T-cell (primary cell): ENCODE data around the gene DNAH14. TPM values are rescaled to one million over a fixed set of nuclear protein-coding genes. Genes with fewer than 3 reads are reported as not detected.

Experiments used
- ATAC-seq, 4 experiments: fragments of 200-7000 bp in 3 of 4; fragments of 150-1000 bp in 1 of 4; cut with Tn5 transposase; replicated peaks in 1 of 4; 1 replicate in 3 of 4; 2 replicates in 1 of 4; pipeline ENCODE4 v1.10.0; 2021; ENCODE audit warnings: moderate library complexity in 3 of 4, mild to moderate bottlenecking in 2 of 4, moderate number of reproducible peaks in 1 of 4
- CTCF ChIA-PET, 2 donors: fragments of 300-600 bp; sonication (Branson Sonifier 250); formaldehyde crosslinking; loops; one replicate each; lab custom pipeline; 2022; ENCODE audit warnings: antibody characterized with exemption in 2 of 2; lab: Charles Lee
- POLR2A ChIA-PET, 2 donors: fragments of 300-600 bp; sonication (Branson Sonifier 250); formaldehyde crosslinking; loops; one replicate each; lab custom pipeline; 2022; ENCODE audit warnings: antibody characterized with exemption in 2 of 2; lab: Charles Lee
- DNase-seq, 35 experiments: peaks; one replicate each; pipeline versions ENCODE4 v3.0.0 to v3.0.0-alpha.2; 2013 to 2023
- H3K27ac ChIP-seq: one replicate; pipeline ENCODE4 v1.5.1; 2013; ENCODE audit warnings: low read length
- H3K27me3 ChIP-seq, 2 experiments: replicated peaks in 1 of 2; 1 replicate in 1 of 2; 2 replicates in 1 of 2; pipeline versions ENCODE4 v1.6.1 to v1.7.0; 2013; ENCODE audit warnings: low read length in 1 of 2, mixed read lengths in 1 of 2; ENCODE audit not compliant: control insufficient read depth in 2 of 2, insufficient read depth in 2 of 2; ENCODE audit errors: extremely low read depth in 1 of 2
- H3K36me3 ChIP-seq, 2 donors: 1 replicate in 1 of 2; 2 replicates in 1 of 2; pipeline versions ENCODE4 v1.6.1 to v1.7.0; 2013; ENCODE audit warnings: low read length in 1 of 2; ENCODE audit not compliant: control insufficient read depth in 2 of 2, insufficient read depth in 1 of 2; ENCODE audit errors: extremely low read depth in 1 of 2
- H3K4me1 ChIP-seq, 2 experiments: 1 replicate in 1 of 2; 2 replicates in 1 of 2; pipeline versions ENCODE4 v1.6.1 to v1.7.0; 2013; ENCODE audit warnings: low read length in 2 of 2, mixed read lengths in 1 of 2; ENCODE audit not compliant: insufficient read depth in 2 of 2, control insufficient read depth in 1 of 2; ENCODE audit errors: extremely low read depth in 1 of 2
- H3K4me3 ChIP-seq, 2 donors: 1 replicate in 1 of 2; 2 replicates in 1 of 2; pipeline versions ENCODE4 v1.5.1 to v1.7.0; 2013; ENCODE audit warnings: mild to moderate bottlenecking in 2 of 2, low read length in 1 of 2, moderate library complexity in 1 of 2; ENCODE audit not compliant: control insufficient read depth in 1 of 2; ENCODE audit errors: extremely low read depth in 1 of 2
- H3K9me3 ChIP-seq: 2 replicates; pipeline ENCODE4 v1.7.0; 2013
- H3K27ac Mint-ChIP-seq, 2 donors: one replicate each; pipeline ENCODE4 v1.8.0; 2020 to 2021; ENCODE audit warnings: mild to moderate bottlenecking in 2 of 2, mixed read lengths in 2 of 2
- H3K27me3 Mint-ChIP-seq, 2 donors: one replicate each; pipeline ENCODE4 v1.8.0; 2021 to 2022; ENCODE audit warnings: mixed read lengths in 2 of 2
- H3K36me3 Mint-ChIP-seq: one replicate; pipeline ENCODE4 v1.8.0; 2021; ENCODE audit warnings: mixed read lengths
- H3K4me1 Mint-ChIP-seq, 3 donors: one replicate each; pipeline ENCODE4 v1.8.0; 2020 to 2022; ENCODE audit warnings: mixed read lengths in 3 of 3, mild to moderate bottlenecking in 1 of 3
- H3K4me3 Mint-ChIP-seq, 3 donors: one replicate each; pipeline ENCODE4 v1.8.0; 2020 to 2022; ENCODE audit warnings: mild to moderate bottlenecking in 3 of 3, mixed read lengths in 3 of 3, moderate library complexity in 3 of 3
- H3K9me3 Mint-ChIP-seq, 3 donors: one replicate each; pipeline ENCODE4 v1.8.0; 2020 to 2022; ENCODE audit warnings: mixed read lengths in 3 of 3
- WGBS: methylation state at CpG from one replicate; pipeline ENCODE4 v1.1.5; 2013; ENCODE audit warnings: missing lambda C conversion rate; ENCODE audit not compliant: insufficient coverage; 5-methylcytosine and 5-hydroxymethylcytosine counted together
- total RNA-seq, 35 experiments: library from RNA in 6 of 35; stranded (reverse) in 6 of 35; fragments of 120-200 nt in 1 of 35; gene quantifications; one replicate each; pipeline versions ENCODE4 v1.2.1 to v1.2.4 and lab custom pipeline; 2013 to 2026

Gene DNAH14
- total RNA-seq, 5 donors from 2014 or later (not counting 1 experiment from before 2014, with no cell fraction given): 0.06 to 1.4 (median 0.39) TPM; not detected in 1

- Histone ChIP-seq H3K4me3 (no peak overlapping the region), H3K27ac (no peak overlapping the region), H3K9me3 (no peaks in the 10 kb centered on the region), H3K27me3 (no peaks in the 10 kb centered on the region), H3K36me3 (no peaks in the 10 kb centered on the region), H3K4me1 (no peaks in the 10 kb centered on the region)
- ChIA-PET POLR2A (no interaction called here), CTCF (no interaction called here)
- Mint-ChIP-seq H3K27ac (no peak overlapping the region), H3K4me1 (peaks cover 0 to 2% (median 2%) of the 10 kb centered on the region in 3 donors), H3K36me3 (no peaks in the 10 kb centered on the region), H3K4me3 (no peak overlapping the region), H3K27me3 (peaks cover 6 to 27% of the 10 kb centered on the region in 2 donors), H3K9me3 (no peaks in the 10 kb centered on the region)
- ATAC-seq (no peak), DNase-seq (no peak)
- WGBS: no CpG with 5 or more reads among the region's 4 CpGs
Observed at GRCh38 chr1:225360119-225360518, 430.6 kb downstream of the DNAH14 start.

- peaks cover 6 to 23% of the 10 kb centered on the region in 2 donors for H3K27me3 Mint-ChIP-seq
- H3K4me3 Mint-ChIP-seq: no peak overlapping the region
- no peak overlapping the region for H3K27ac Mint-ChIP-seq
- H3K4me1 Mint-ChIP-seq: peaks cover 0 to 2% (median 2%) of the 10 kb centered on the region in 3 donors
- no peak overlapping the region for H3K4me3 ChIP-seq
- H3K27ac ChIP-seq: no peak overlapping the region
- H3K27me3 ChIP-seq: peaks cover 0 to 4% of the 10 kb centered on the region in 2 experiments
- ATAC-seq (no peak), DNase-seq (no peak)
- H3K36me3 Mint-ChIP-seq: no peaks in the 10 kb centered on the region
- no CpG with 5 or more reads among the region's 1 CpG for WGBS
- H3K9me3 ChIP-seq: no peaks in the 10 kb centered on the region
- ChIA-PET POLR2A (no interaction called here), CTCF (interaction anchor here in 1 of 2 donors (0.6 kb wide), 1 partner anchor 15 kb away, joined by 3 read pairs; no protein-coding TSS in a partner anchor)
- H3K9me3 Mint-ChIP-seq: no peaks in the 10 kb centered on the region
- no peaks in the 10 kb centered on the region for H3K36me3 ChIP-seq
- no peaks in the 10 kb centered on the region for H3K4me1 ChIP-seq
Observed at GRCh38 chr1:225361176-225361575, 431.7 kb downstream of the DNAH14 start.

- Mint-ChIP-seq H3K9me3 (no peaks in the 10 kb centered on the region), H3K4me1 (peaks cover 0 to 2% (median 2%) of the 10 kb centered on the region in 3 donors), H3K4me3 (no peak overlapping the region), H3K27me3 (peaks cover 13 to 19% of the 10 kb centered on the region in 2 donors), H3K27ac (no peak overlapping the region), H3K36me3 (no peaks in the 10 kb centered on the region)
- ATAC-seq: no peak
- Histone ChIP-seq H3K27me3 (peaks cover 0 to 4% of the 10 kb centered on the region in 2 experiments), H3K27ac (no peak overlapping the region), H3K36me3 (no peaks in the 10 kb centered on the region), H3K4me1 (no peaks in the 10 kb centered on the region), H3K4me3 (no peak overlapping the region), H3K9me3 (no peaks in the 10 kb centered on the region)
- CTCF ChIA-PET: no interaction called here
- no peak for DNase-seq
- POLR2A ChIA-PET: no interaction called here
Observed at GRCh38 chr1:225362805-225363204, 433.3 kb downstream of the DNAH14 start.

- Mint-ChIP-seq H3K27ac (no peak overlapping the region), H3K4me3 (no peak overlapping the region), H3K9me3 (no peaks in the 10 kb centered on the region), H3K27me3 (peaks cover 10 to 12% of the 10 kb centered on the region in 2 donors), H3K36me3 (no peaks in the 10 kb centered on the region), H3K4me1 (peaks cover 0 to 2% (median 2%) of the 10 kb centered on the region in 3 donors)
- Histone ChIP-seq H3K4me3 (no peak overlapping the region), H3K27ac (no peak overlapping the region), H3K9me3 (no peaks in the 10 kb centered on the region), H3K36me3 (no peaks in the 10 kb centered on the region), H3K27me3 (peaks cover 0 to 4% of the 10 kb centered on the region in 2 experiments), H3K4me1 (no peaks in the 10 kb centered on the region)
- ChIA-PET POLR2A (no interaction called here), CTCF (no interaction called here)
- WGBS: 60% methylated on average over 1 of the region's 6 CpGs
- DNase-seq (no peak), ATAC-seq (no peak)
Observed at GRCh38 chr1:225364439-225364838, 435.0 kb downstream of the DNAH14 start.

- DNase-seq: no peak
- peaks cover 0 to 2% (median 2%) of the 10 kb centered on the region in 3 donors for H3K4me1 Mint-ChIP-seq
- H3K27ac ChIP-seq: no peak overlapping the region
- no peaks in the 10 kb centered on the region for H3K9me3 ChIP-seq
- H3K4me3 ChIP-seq: no peak overlapping the region
- H3K36me3 ChIP-seq: no peaks in the 10 kb centered on the region
- no peaks in the 10 kb centered on the region for H3K4me1 ChIP-seq
- ChIA-PET CTCF (no interaction called here), POLR2A (no interaction called here)
- H3K27ac Mint-ChIP-seq: no peak overlapping the region
- no peak for ATAC-seq
- H3K27me3 Mint-ChIP-seq: peaks cover 4 to 10% of the 10 kb centered on the region in 2 donors
- no peak overlapping the region for H3K4me3 Mint-ChIP-seq
- H3K36me3 Mint-ChIP-seq: no peaks in the 10 kb centered on the region
- H3K27me3 ChIP-seq: peaks cover 0 to 11% of the 10 kb centered on the region in 2 experiments
- H3K9me3 Mint-ChIP-seq: no peaks in the 10 kb centered on the region
Observed at GRCh38 chr1:225366018-225366417, 436.5 kb downstream of the DNAH14 start.

- Mint-ChIP-seq H3K4me3 (no peak overlapping the region), H3K36me3 (no peaks in the 10 kb centered on the region), H3K9me3 (no peaks in the 10 kb centered on the region), H3K27me3 (peaks cover 4 to 10% of the 10 kb centered on the region in 2 donors), H3K27ac (no peak overlapping the region), H3K4me1 (peaks cover 0 to 2% (median 2%) of the 10 kb centered on the region in 3 donors)
- WGBS: no CpG with 5 or more reads among the region's 1 CpG
- DNase-seq (no peak), ATAC-seq (no peak)
- Histone ChIP-seq H3K4me3 (no peak overlapping the region), H3K27ac (no peak overlapping the region), H3K4me1 (no peaks in the 10 kb centered on the region), H3K27me3 (peaks cover 0 to 11% of the 10 kb centered on the region in 2 experiments), H3K9me3 (no peaks in the 10 kb centered on the region), H3K36me3 (no peaks in the 10 kb centered on the region)
- POLR2A ChIA-PET: no interaction called here
- CTCF ChIA-PET: interaction anchor here in 1 of 2 donors (0.7 kb wide), 1 partner anchor 1590 kb away, joined by 3 read pairs; no protein-coding TSS in a partner anchor
Observed at GRCh38 chr1:225366552-225366951, 437.1 kb downstream of the DNAH14 start.
